Neural cell (in vitro differentiated cells): ENCODE measurements around the gene CMTM5.

ENCODE experiments used
- EP300 ChIP-seq: fragments of 450-650 bp; conservative IDR thresholded peaks from 2 replicates; pipeline ENCODE4 v1.6.1; 2014; ENCODE audit warnings: antibody characterized with exemption, mild to moderate bottlenecking, moderate library complexity; ENCODE audit not compliant: poor library complexity, severe bottlenecking
- POLR2AphosphoS5 ChIP-seq: IDR thresholded peaks from 2 replicates; pipeline ENCODE4 v1.6.1; 2012
- RAD21 ChIP-seq: fragments of 450-650 bp; conservative IDR thresholded peaks from 2 replicates; pipeline ENCODE4 v1.6.1; 2014; ENCODE audit warnings: antibody characterized with exemption, mild to moderate bottlenecking, moderate library complexity
- TF ChIP-seq, protein P1 (sequence below): fragments of 450-650 bp; IDR thresholded peaks from 2 replicates; pipeline ENCODE4 v1.5.1; 2014; ENCODE audit warnings: antibody characterized with exemption, mild to moderate bottlenecking, moderate library complexity; ENCODE audit not compliant: poor library complexity, severe bottlenecking

DNA sequence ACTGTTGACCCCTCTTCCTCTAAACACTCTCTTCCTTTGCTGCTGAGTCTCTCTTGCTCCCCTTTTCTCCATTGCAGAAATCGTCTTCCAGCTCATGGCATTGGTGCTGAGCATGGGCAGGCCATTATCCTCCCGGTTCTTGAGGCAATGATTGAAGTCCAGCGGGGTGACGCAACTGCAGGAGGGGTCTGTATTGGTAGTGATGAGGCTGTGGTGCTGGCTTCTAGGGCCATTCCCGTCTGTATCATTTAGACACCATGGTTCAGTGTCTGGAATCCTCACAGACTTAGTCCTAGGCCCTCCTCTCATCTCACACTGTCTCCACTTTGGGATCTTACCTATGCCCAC lies 23.4 kb upstream of the CMTM5 start:
- TF ChIP-seq EP300 (no peak), POLR2AphosphoS5 (no peak), RAD21 (no peak)
- TF ChIP-seq, protein P1, sequence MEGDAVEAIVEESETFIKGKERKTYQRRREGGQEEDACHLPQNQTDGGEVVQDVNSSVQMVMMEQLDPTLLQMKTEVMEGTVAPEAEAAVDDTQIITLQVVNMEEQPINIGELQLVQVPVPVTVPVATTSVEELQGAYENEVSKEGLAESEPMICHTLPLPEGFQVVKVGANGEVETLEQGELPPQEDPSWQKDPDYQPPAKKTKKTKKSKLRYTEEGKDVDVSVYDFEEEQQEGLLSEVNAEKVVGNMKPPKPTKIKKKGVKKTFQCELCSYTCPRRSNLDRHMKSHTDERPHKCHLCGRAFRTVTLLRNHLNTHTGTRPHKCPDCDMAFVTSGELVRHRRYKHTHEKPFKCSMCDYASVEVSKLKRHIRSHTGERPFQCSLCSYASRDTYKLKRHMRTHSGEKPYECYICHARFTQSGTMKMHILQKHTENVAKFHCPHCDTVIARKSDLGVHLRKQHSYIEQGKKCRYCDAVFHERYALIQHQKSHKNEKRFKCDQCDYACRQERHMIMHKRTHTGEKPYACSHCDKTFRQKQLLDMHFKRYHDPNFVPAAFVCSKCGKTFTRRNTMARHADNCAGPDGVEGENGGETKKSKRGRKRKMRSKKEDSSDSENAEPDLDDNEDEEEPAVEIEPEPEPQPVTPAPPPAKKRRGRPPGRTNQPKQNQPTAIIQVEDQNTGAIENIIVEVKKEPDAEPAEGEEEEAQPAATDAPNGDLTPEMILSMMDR, result no peak
